Caki2 (cell line): Measurements from ENCODE around the gene RAB11B. TPM values are rescaled to one million over a fixed set of nuclear protein-coding genes. Genes with fewer than 3 reads are reported as not detected.
"Not testable (repeated sequence)": the region's sequence is repeated elsewhere in the genome, so short reads cannot be mapped to it uniquely, and the experiment has no call there.

Experiments
- DNase-seq: peaks from one replicate; pipeline ENCODE4 v3.0.0-alpha.2; 2015; ENCODE audit warnings: low read depth
- in situ Hi-C: cut with HindIII; loops from 2 replicates; pipeline ENCODE4 v1.10.0; 2016; ENCODE audit warnings: low sequenced_read_pairs, low pct_unique_long_range_greater_than_20kb, mixed read lengths
- total RNA-seq: library from RNA; depleted of rRNA; stranded (reverse); fragments of >200 nt; shearing (Covaris generic); gene quantifications from 2 replicates; pipeline ENCODE4 v1.2.3, GENCODE V29; 2014; ENCODE audit warnings: low replicate concordance

RAB11B gene
- total RNA-seq, 1 experiment from 2014 or later: 14.4 TPM

DNA sequence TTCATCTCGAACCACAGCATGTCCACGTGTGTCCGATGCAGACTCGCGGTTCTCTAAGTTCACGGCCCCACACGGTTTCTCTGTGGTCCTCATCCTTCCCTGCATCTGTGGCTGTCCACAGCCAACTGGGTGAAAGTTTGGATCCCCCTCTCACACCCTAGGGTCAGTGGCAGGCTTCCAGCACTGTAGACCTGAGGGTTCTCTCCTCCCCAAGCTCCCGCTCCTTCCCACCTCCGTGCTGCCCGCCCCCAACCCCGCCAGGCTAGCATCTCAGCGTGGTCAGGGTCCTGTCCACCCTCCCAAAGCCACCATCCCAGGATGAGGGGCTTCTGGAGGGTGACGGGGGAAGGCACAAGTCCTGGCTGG, 23.2 kb upstream of the RAB11B start:
- in situ Hi-C loops: no loop called here
- DNase-seq: no peak

DNA sequence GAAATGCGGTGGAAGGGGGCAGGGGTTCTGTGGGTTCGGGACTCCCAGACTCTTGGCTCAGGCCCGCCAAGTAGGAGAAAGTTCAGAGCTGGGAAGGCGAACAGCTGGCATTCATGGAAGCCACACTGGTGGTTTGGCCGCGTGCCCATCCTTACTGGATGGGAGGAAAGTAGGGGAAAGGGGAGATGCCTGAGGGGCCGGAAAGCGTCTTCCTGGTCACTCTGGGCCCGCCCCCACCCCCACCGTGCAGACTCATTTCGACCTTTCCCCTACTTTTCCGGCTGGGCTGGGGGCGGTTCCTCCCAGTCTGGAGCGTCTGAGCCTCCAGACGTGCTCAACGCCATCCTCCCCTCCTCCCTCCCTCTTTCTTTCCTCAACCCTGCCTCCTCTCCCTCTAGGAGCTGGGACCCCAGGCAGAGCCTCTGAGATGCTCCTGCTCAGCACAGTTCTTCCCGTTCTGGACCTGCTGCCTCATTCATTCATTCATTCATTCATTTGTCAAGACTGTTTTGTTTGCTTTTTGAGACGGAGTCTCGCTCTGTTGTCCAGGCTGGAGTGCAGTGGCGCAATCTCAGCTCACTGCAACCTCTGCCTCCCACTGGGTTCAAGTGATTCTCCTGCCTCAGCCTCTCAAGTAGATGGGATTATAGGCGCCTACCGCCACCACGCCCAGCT, 22.7 kb upstream of the RAB11B start:
- in situ Hi-C loops: no loop called here
- peak; percentile 93 for DNase-seq

DNA sequence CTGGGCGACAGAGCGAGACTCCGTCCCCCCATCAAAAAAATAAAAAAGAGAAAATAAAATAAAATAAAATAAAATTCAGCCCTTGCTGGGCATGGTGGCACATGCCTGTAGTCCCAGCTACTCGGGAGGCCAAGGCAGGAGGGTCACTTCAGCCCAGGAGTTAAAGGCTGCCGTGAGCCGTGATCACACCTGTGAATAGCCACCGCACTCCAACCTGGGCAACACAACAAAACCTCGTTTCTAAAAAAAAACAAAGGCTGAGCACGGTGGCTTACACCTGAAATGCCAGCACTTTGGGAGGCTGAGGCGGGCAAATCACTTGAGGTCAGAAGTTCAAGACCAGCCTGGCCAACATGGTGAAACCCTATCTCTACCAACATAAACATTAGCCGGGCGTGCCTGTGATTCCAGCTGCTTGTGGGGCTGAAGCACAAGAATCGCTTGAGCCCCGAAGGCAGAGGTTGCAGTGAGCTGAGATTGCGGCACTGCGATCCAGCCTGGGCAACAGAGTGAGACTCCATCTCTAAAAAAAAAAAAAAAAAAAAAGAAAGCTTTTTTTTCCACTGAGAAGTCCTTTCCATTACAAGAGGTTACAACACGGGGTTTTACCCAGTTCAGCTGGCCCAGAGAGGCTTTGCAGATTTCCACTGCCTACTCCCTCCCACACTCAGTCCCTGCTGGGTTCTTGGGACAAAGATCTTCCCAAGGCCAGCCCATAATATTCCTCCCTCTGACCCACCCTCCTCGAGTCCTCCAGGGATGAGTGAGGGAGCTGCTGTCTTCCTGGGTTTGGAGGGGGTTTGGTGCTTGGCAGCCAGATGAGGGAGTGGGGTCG, 19.8 kb upstream of the RAB11B start:
- in situ Hi-C loops: no loop called here
- DNase-seq: no peak

DNA sequence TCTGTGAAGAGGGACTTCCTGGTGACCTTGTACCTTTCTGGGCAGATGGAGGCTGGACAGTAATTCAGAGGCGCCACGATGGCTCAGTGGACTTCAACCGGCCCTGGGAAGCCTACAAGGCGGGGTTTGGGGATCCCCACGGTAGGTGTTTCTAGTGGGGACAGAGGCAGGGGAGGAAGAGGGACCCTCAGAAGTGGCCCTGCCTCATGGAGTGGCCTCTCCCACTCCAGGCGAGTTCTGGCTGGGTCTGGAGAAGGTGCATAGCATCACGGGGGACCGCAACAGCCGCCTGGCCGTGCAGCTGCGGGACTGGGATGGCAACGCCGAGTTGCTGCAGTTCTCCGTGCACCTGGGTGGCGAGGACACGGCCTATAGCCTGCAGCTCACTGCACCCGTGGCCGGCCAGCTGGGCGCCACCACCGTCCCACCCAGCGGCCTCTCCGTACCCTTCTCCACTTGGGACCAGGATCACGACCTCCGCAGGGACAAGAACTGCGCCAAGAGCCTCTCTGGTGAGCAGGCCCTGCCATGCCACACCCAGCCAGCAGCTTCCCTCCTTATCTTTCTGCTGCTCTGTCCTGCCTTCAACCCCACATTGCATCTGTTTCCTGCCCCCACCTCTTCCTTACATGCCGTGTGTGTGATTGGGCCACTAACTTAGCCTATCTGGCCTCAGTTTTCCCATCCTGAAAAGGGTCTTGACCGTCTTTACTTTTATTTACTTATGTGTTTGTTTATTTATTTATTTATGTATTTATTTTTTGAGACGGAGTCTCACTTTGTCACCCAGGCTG, 19.0 kb upstream of the RAB11B start:
- in situ Hi-C loops: no loop called here
- DNase-seq: no peak

DNA sequence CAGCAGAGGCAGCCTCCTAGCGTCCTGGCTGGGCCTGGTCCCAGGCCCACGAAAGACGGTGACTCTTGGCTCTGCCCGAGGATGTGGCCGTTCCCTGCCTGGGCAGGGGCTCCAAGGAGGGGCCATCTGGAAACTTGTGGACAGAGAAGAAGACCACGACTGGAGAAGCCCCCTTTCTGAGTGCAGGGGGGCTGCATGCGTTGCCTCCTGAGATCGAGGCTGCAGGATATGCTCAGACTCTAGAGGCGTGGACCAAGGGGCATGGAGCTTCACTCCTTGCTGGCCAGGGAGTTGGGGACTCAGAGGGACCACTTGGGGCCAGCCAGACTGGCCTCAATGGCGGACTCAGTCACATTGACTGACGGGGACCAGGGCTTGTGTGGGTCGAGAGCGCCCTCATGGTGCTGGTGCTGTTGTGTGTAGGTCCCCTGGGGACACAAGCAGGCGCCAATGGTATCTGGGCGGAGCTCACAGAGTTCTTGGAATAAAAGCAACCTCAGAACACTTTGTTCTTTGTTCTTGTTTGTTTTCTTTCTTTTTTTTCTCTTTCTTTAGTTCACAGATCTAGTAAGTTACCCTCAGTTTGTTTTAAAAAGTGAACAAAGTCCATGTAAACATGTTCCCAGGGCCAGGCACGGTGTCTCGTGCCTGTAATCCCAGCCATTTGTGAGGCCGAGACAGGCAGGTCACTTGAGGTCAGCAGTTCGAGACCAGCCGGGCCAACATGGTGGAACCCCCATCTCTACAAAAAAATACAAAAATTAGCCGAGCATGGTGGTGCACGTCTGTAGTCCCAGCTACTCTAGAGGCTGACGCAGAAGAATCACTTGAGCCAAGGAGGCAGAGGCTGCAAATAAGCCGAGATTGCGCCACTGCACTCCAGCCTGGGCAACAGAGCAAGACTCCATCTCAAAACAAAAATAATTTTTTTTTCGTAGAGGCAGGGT, 16.0 kb upstream of the RAB11B start:
- DNase-seq: no peak
- in situ Hi-C loops: no loop called here

DNA sequence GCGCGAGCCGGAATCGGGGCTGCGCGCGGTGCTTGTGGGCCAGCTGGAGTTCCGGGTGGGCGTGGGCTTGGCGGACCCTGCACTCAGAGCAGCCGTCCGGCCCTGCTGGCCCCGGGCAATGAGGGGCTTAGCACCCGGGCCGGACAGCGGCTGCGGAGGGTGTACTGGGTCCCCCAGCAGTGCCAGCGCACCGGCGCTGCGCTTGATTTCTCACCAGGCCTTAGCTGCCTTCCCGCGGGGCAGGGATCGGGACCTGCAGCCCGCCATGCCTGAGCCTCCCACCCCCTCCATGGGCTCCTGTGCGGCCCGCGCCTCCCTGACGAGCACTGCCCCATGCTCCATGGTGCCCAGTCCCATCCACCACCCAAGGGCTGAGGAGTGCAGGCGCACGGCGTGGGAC, 14.4 kb upstream of the RAB11B start:
- in situ Hi-C loops, DNase-seq: not testable (repeated sequence)

DNA sequence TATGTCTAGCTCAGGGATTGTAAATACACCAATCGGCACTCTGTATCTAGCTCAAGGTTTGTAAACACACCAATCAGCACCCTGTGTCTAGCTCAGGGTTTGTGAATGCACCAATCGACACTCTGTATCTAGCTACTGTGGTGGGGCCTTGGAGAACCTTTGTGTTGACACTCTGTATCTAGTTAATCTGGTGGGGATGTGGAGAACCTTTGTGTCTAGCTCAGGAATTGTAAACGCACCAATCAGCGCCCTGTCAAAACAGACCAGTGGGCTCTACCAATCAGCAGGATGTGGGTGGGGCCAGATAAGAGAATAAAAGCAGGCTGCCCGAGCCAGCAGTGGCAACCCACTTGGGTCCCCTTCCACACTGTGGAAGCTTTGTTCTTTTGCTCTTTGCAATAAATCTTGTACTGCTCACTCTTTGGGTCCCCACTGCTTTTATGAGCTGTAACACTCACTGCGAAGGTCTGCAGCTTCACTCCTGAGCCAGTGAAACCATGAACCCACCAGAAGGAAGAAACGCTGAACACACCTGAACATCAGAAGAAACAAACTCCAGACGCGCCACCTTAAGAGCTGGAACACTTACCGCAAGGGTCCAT, 13.7 kb upstream of the RAB11B start:
- DNase-seq, in situ Hi-C loops: not testable (repeated sequence)

DNA sequence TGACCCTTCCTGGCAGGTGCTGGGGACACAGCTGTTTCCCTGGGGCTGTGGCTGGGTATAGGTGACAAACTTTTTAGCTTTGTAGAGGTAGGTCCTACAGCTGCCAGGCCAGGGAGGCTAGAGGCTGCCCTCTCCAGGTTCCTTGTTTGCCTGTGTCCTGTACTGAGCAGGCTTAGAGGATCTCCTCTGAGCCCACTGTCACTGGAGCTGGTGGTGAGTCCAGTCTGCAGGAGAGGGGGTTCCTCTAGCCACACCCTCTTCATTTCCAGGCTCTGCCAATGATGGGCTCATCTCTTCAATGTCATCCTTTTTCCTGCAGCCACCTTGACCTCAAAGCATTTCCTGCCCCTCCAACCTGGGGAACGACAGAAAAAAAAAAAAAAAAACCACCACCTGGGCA, 12.6 kb upstream of the RAB11B start:
- in situ Hi-C loops: no loop called here
- no peak for DNase-seq

DNA sequence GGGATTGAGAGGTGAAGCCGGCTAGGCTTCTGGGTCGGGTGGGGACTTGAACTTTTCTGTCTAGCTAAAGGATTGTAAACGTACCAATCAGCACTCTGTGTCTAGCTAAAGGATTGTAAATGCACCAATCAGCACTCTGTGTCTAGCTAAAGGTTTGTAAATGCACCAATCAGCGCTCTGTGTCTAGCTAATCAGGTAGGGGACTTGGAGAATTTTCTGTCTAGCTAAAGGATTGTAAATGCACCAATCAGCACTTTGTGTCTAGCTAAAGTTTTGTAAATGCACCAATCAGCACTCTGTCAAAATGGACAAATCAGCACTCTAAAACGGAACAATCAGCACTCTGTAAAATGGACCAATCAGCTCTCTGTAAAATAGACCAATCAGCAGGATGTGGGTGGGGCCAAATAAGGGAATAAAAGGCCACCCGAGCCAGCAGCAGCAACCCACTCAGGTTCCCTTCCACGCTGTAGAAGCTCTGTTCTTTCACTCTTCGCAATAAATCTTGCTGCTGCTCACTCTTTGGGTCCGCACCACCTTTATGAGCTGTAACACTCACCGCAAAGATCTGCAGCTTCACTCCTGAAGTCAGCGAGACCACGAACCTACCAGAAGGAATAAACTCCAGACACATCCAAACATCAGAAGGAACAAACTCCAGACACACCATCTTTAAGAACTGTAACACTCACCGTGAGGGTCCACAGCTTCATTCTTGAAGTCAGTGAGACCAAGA, 10.8 kb upstream of the RAB11B start:
- in situ Hi-C loops, DNase-seq: not testable (repeated sequence)

DNA sequence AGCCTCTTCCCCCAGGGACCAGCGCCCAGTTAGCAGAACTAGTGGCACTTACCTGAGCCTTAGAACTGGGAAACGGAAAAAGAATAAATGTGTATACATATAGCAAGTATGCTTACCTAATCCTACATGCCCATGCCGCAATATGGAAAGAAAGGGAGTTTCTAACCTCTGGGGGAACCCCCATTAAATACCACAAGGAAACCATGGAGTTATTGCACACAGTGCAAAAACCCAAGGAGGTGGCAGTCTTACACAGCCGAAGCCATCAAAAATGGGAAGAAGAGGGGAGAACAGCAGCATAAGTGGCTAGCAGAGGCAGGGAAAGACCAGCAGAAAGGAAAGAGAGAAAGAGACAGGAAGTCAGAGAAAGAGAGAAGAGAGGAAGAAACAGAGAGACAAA, 5.6 kb upstream of the RAB11B start:
- in situ Hi-C loops, DNase-seq: not testable (repeated sequence)

DNA sequence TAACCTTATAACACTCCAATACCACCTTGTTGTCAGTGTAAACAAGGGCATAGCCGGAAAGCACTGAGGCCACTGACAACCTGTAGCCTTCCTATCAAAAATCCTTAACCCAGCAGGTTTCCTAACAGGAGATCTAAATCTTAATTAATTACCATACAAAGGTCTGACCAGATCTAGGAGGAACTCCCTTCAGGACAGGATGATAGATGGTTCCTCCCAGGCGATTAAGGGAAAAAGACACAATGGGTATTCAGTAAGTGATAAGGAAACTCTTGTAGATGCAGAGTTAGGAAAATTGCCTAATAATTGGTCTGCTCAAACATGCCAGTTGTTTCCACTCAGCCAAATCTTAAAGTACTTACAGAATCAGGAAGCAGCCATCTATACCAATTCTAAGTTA, 5.1 kb upstream of the RAB11B start:
- DNase-seq, in situ Hi-C loops: not testable (repeated sequence)

DNA sequence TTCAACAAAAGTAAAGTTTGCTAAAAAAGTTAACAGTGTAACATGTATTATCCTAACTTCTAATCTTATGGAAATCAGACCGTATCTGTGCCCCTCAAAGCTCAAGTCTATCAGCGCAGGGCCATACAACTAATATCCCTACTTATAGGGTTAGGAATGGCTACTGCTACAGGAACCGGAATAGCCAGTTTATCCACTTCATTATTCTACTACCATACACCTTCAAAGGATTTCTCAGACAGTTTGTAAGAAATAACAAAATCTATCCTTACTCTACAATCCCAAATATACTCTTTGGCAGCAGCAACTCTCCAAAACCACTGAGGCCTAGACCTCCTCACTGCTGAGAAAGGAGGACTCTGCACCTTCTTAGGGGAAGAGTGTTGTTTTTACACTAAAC, 4.6 kb upstream of the RAB11B start:
- DNase-seq, in situ Hi-C loops: not testable (repeated sequence)

DNA sequence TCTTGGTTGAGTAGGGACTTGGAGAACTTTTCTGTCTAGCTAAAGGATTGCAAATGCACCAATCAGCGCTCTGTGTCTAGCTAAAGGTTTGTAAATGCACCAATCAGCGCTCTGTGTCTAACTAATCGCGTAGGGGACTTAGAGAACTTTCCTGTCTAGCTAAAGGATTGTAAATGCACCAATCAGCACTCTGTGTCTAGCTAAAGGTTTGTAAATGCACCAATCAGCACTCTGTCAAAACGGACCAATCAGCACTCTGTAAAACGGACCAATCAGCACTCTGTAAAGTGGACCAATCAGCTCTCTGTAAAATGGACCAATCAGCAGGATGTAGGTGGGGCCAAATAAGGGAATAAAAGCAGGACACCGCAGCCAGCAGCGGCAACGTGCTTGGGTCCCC, 3.7 kb upstream of the RAB11B start:
- DNase-seq, in situ Hi-C loops: not testable (repeated sequence)

DNA sequence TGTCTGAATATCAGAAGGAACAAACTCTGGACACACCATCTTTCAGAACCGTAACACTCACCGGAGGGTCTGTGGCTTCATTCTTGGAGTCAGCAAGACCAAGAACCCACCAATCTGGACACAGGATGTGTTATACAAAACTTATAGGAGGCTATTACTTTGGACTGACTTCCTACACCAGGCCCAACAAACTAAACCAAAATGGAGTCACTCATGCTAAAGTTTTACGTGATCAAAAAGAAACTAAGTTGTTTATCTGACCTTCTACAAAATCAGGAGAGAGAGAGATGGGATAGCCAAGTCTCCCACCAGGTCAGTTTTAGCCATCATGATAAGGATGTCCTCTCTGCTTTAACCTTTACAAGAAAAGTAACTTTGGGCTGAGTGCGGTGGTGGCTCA, 3.2 kb upstream of the RAB11B start:
- no peak for DNase-seq
- in situ Hi-C loops: no loop called here

DNA sequence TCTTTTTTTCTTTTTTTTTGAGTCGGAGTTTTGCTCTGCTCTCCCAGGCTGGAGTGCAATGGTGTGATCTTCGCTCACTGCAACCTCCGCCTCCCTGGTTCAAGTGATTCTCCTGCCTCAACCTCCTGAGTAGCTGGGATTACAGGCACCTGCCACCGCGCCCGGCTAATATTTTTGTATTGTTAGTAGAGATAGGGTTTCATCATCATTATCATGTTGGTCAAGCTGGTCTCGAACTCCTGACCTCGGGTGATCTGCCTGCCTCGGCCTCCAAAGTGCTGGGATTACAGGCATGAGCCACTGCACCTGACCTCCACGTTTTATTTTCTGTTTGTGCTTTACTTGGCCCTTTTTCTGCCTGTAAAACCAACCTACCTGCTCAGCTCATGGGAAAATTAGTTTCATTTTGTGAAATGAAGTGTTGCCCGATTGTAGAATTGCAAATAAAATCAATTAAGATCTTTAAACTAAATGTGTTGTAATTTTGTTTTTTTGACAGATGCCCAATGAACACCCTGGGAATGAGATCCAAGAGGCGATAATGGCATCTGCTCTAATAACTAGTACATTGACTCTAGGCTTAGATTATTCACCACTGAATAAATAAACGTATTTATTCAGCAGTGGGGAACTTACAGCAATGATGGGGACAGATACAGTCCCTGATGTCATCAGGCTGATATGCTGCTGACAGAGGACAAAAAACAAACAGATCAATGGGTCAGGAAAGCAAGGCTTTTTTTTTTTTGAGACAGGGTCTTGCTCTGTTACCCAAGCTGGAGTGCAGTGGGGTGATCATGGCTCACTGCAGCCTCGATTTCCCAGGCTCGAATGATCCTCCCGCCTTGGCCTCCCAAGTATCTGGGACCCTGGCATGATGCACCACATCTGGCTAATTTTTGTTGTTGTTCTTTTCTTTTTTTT, 2.2 kb upstream of the RAB11B start:
- DNase-seq: peak; percentile 63
- in situ Hi-C loops: no loop called here

DNA sequence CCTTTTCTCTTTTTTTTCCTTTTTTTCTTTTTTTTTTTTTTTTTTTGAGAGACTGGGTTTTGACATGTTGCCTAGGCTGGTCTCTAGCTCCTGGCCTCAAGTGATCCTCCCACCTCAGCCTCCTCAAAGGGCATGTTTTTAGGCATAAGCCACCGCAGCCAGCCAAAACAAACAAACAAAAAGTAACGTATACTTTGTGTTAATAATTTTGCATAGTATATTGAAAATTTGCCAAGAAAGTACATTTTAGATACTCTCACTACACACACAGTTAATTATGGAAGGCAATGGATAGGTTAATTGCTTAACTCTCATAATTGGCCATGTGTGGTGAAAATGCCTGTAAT, 1.6 kb upstream of the RAB11B start:
- in situ Hi-C loops: no loop called here
- no peak for DNase-seq
